T-helper 2 cell treated with Interferon-gamma antibody and Interleukin-4, amounts not matched to agents 100 ng/mL and 5 ng/mL, for 36 hours (primary cell): ENCODE data around the gene ZNF710. TPM values are rescaled to one million over a fixed set of nuclear protein-coding genes. Genes with fewer than 3 reads are reported as not detected.

Experiments
- intact Hi-C: fragments of 100-400 bp; cut with micrococcal nuclease; formaldehyde crosslinking; loops from one replicate; pipeline ENCODE4 v1.15.1; 2023
- total RNA-seq: library from RNA; stranded (reverse); gene quantifications from 2 replicates; pipeline ENCODE4 v1.2.3, GENCODE V29; 2022

ZNF710 gene
- total RNA-seq, 1 donor from 2014 or later: 25.5 TPM

- intact Hi-C loops: no loop called here
Observed at GRCh38 chr15:89993349-89993748, 7.8 kb upstream of the ZNF710 start.

DNA sequence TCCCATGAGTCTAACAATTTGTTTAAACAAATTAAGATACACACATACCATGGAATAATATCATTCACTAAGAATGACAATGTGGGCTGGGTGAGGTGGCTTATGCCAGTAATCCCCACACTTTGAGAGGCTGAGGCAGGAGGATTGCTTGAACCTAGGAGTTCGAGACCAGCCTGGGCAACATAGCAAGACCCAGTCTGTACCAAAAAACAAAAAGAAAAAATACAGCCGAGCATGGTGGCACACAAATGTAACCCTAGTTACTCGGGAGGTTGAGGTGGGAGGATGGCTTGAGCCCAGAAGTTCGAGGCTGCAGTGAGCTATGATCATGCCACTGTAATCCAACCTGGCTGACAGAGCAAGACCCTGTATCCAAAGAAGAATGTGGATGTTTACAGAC lies 4.0 kb upstream of the ZNF710 start:
- intact Hi-C loops: no loop called here

DNA sequence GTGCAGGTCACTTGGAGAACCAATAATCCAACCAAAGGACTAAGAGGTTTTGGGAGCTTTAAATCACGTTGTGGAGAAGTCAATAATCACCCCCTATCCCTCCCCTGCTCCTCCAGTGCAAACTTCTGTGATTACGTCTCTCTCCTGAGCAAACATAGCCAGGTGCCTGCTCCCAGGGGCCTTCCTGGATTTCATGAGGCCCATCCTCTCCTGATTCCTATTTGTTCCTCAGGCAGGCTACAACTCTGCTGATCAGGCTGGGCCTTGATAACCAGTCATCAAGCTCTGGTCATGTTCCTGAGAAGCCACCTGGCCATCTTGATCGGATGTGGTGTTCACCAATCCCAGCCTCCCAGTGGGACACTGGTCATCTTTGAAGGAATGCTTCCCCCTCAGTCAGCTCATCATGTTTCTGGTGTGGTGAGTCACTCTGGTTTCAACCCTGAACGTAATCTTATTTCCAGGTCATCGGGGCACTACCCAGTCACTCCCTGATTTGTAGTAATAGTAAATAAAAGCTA lies 2.9 kb upstream of the ZNF710 start:
- intact Hi-C loops: no loop called here

GRCh38 chr15:89998923-89999675 lies 2.0 kb upstream of the ZNF710 start:
- intact Hi-C loops: no loop called here

DNA sequence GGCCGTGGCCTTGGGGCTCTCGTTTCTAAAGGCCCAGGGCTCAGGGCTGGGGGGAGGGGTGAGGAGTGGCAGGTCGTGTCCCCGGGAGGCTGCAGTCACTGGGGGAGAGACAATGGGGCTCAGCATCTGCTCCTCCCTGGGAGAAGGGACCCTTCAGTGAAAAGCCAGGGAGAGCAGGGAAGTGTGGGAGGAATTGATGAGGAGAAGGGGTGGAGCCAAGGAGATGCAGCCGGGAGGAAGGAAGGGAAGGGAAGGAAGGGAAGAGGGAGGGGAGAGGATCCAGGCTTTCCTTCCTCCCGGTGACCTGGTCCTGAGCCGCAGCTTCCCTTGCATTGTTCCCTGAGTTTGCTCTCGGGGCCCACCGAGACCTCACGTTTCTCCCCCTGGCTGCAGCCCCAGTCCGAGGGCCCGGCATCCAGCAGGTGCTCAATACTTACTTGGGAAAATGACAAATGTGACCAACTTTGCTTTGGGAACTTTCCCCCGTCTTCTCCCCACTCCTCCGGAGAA lies 1.4 kb upstream of the ZNF710 start:
- intact Hi-C loops: loop anchor here (5.0 to 10.0 kb wide), 2 partner anchors 98 to 105 kb away; partner anchors contain the start of gene AP3S2

- intact Hi-C loops: loop anchor here (1.0 to 10.0 kb wide), 3 partner anchors 34 to 106 kb away; partner anchors contain the start of gene AP3S2
Observed at GRCh38 chr15:90000186-90001001, 730 bp upstream of the ZNF710 start.

GRCh38 chr15:90001683-90002427 lies 731 bp downstream of the ZNF710 start:
- intact Hi-C loops: loop anchor here (1.0 to 10.0 kb wide), 4 partner anchors 32 to 107 kb away; partner anchors contain the start of gene AP3S2

DNA sequence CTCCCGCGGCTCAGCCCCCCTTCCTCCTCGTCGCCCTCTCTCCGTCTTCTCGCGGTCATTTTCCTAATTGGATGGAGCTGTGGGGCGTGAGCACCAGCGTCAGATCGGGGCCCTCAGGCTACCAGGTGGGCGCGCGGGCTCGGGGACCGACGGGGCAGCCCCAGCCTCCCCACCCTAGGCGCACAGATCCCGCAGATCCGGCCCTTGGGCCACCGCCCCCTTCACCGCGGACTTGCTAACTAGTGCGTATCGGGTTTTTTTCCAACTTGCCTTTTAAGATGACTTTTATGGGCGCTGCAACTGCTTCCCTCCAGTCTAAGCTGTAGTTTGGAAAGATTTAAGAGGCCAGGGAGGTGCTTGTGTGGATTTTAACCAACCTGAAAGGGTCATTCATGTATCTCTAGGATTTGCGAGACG lies 1.3 kb downstream of the ZNF710 start:
- intact Hi-C loops: loop anchor here (2.0 to 10.0 kb wide), 3 partner anchors 68 to 108 kb away; partner anchors contain the start of gene AP3S2

- intact Hi-C loops: loop anchor here (2.0 to 10.0 kb wide), 3 partner anchors 67 to 109 kb away; partner anchors contain the start of gene AP3S2
Observed at GRCh38 chr15:90003736-90004135, 2.6 kb downstream of the ZNF710 start.

- intact Hi-C loops: loop anchor here (5.0 to 10.0 kb wide), 2 partner anchors 93 to 109 kb away; partner anchors contain the start of gene AP3S2
Observed at GRCh38 chr15:90004252-90004651, 3.1 kb downstream of the ZNF710 start.

DNA sequence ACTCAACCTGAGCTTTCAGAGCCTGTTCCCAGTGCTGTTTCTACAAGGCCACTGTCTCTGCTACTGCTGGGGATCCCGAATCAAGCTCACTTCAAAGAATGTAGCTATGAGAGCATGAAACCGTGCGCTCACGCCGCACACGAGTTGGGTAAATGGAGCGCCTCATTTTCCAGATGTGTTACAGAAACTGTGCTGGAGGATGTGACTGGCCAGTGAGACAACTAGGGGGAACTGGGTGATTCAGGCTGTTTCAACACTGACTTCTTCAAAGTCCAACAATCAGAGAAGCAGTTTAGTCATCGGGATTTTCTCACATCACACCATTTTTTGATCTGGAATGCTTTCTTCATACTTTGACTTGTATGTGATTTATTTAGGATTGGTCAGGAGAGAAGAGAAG lies 3.5 kb downstream of the ZNF710 start:
- intact Hi-C loops: loop anchor here (5.0 to 10.0 kb wide), 2 partner anchors 93 to 110 kb away; partner anchors contain the start of gene AP3S2

DNA sequence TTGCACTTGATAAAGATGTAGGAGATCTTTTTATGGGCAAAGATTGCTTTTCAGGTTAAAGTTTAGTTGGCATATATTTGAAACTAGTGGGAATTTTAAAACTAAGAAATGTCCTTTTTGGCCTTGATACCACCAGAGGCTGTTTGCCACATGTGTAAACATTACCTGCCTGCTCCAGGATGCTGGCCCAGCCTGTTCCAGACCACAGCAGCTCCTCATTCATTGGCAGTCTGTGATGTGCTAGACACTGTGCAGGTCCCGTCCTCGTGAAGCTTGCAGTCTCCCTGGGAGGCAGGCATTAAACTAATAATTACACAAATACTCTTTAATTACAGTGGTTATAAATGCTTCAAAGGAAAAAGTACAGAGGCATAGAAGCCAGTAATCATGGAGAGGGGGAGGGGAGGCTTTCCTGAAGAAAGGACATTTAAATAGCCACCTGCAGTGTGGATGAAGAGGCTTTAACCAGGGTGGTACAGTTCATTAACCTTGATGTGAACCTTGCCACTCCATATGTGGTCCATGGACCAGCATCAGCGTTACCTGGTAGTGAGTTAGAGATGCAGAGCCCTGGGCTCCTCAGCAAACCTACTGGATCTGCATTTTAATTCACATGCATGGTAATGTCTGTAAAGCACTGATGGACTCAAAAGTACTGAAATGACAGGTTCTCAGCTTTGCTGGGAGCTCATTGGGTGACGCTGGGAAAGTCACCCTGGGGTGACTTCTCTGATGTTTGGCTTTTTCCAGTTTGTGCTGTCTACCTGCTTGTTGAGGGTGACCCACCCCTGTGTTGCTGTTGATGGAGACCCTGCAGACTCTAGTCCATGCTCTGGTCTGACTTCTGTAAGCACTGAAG lies 5.3 kb downstream of the ZNF710 start:
- intact Hi-C loops: loop anchor here (10.0 kb wide), 1 partner anchor 112 kb away; the partner anchor contains the start of gene AP3S2

DNA sequence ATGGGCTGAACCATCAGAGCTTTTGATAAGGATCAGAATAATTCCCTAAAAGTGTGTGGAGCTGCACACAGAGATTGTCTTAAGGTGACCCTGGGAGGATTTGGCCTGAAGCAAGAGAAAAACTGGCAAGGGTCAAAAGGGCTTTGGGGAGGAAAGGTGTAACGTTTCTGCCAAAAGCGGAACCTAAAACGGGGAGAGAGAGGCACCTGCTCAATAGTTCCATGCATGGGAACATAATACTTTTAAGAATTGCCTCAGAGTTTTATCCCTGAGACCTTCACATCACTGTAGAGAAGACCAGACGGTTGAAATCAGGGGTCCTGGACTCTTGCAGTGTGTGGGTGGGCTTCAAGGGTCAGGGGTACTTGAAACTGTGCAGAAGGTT lies 5.9 kb downstream of the ZNF710 start:
- intact Hi-C loops: loop anchor here (10.0 kb wide), 1 partner anchor 112 kb away; the partner anchor contains the start of gene AP3S2

DNA sequence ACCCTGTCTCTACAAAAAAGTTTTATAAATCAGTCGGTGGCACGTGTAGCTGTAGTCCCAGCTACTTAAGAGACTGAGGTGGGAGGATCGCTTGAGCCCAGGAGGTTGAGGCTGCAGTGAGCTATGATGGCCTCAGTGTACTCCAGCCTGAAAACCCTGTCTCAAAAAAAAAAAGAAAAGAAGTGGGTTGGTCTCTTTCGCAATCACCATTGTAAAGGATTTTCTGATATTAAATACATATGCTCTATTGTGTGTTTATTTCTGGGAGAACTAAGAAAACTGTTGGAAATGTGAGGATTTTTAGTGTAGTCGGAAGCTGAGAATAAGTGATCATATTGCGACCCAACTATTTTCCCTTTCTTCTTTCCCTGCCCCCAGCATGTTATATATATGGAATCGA lies 7.5 kb downstream of the ZNF710 start:
- intact Hi-C loops: loop anchor here (10.0 kb wide), 1 partner anchor 114 kb away; the partner anchor contains the start of gene AP3S2

GRCh38 chr15:90009301-90010022 lies 8.3 kb downstream of the ZNF710 start:
- intact Hi-C loops: loop anchor here (10.0 kb wide), 1 partner anchor 115 kb away; the partner anchor contains the start of gene AP3S2

DNA sequence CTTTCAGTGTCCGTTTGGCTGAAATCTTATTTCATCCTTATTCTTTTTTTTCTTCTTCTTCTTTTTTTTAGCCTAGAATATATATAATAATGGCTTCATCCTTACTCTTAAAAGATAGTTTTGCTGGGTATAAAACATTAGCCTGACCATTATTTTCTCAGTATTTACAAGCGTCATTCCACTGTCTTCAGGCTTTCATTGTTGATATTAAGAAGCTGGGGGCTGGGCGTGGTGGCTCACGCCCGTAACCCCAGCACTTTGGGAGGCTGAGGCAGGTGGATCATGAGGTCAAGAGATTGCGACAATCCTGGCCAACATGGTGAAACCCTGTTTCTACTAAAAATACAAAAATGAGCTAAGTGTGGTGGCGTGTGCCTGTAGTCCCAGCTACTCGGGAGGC lies 10.6 kb downstream of the ZNF710 start:
- intact Hi-C loops: no loop called here

DNA sequence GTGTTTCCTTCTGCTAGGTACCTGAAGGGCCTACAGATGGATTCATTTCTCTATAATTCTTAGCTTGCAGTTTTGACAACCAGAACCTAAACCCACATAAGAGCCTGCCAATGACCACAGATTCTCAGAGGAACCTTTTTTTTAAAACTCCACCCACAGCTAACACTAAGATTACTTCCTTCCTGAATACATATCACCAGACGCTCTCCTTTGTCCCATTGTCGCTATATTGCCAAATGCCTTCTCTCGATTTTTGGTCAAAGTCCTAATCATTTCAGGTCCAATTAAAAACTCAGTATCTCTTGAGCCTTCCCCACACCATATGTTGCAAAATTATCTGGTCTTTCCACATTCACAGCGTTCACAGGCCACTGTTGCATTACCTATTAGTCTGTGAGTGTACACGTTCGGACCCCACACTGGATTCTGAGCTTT lies 12.4 kb downstream of the ZNF710 start:
- intact Hi-C loops: no loop called here

DNA sequence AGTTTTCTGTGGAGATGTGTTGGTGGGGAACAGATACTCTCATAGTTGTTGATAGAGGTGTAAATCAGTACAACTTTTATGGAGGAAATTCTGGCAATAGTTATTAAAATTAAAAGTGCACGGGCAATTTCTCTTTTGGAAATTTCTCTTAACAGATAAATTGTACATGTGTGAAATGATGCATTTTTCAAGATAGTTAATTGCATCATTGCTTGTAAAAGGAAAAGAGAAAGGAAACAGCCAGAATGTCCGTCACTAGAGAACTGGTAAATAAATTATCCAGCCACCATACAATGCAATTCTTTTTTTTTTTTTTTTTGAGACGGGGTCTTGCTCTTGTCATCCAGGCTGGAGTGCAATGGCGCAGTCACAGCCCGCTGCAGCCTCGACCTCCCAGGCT lies 14.2 kb downstream of the ZNF710 start:
- intact Hi-C loops: no loop called here

GRCh38 chr15:90015749-90016148 lies 14.6 kb downstream of the ZNF710 start:
- intact Hi-C loops: no loop called here
